ENCODE results near the gene EPN2. TPM values are rescaled to one million over a fixed set of nuclear protein-coding genes. Genes with fewer than 3 reads are reported as not detected.
A peak's percentile ranks its signal among the peaks of the same experiment; 100 is the strongest.

EPN2 gene
- total RNA-seq, 2 donors from 2014 or later: 28.8 to 67.7 TPM

- Histone ChIP-seq H3K9me3 (no peaks in the 10 kb centered on the region), H3K27me3 (replicated peaks; ENCODE audit: insufficient read depth) (no peaks in the 10 kb centered on the region), H3K4me1 (replicated peaks) (no peaks in the 10 kb centered on the region), H3K36me3 (peaks cover 0 to 6% of the 10 kb centered on the region in 2 donors), H3K4me3 (no peak overlapping the region), H3K27ac (no peak overlapping the region)
- TF ChIP-seq POLR2A (IDR thresholded peaks at IDR 0.05) (no peak), POLR2AphosphoS5 (IDR thresholded peaks at IDR 0.05) (no peak), CTCF (IDR thresholded peaks at IDR 0.05) (no peak)
- intact Hi-C loops (cut with DNase I): loop anchor here (5.0 kb wide), 1 partner anchor 132 kb away; no protein-coding TSS in a partner anchor
- DNase-seq (ENCODE audit: low spot score): no peak
- WGBS: 89% methylated on average over 4 of the region's 4 CpGs
These were observed 77.9 kb downstream of the EPN2 start for GRCh38 chr17:19315104-19315503.

GRCh38 chr17:19316761-19317358, 79.7 kb downstream of the EPN2 start:
- H3K36me3 ChIP-seq: peaks cover 0 to 5% of the 10 kb centered on the region in 2 donors
- no peak overlapping the region for H3K4me3 ChIP-seq
- peak overlapping the region; percentile 13 to 28 for H3K27ac ChIP-seq
- DNase-seq (ENCODE audit: low spot score): no peak
- H3K27me3 ChIP-seq (replicated peaks; ENCODE audit: insufficient read depth): no peaks in the 10 kb centered on the region
- H3K4me1 ChIP-seq (replicated peaks): no peaks in the 10 kb centered on the region
- TF ChIP-seq CTCF (IDR thresholded peaks at IDR 0.05): no peak
- TF ChIP-seq POLR2AphosphoS5 (IDR thresholded peaks at IDR 0.05): no peak
- TF ChIP-seq POLR2A (IDR thresholded peaks at IDR 0.05): no peak
- intact Hi-C loops (cut with DNase I): loop anchor here (5.0 kb wide), 1 partner anchor 130 kb away; no protein-coding TSS in a partner anchor
- WGBS: 70% methylated on average over 3 of the region's 3 CpGs
- no peaks in the 10 kb centered on the region for H3K9me3 ChIP-seq

- 50% methylated on average over 19 of the region's 19 CpGs for WGBS
- Histone ChIP-seq H3K4me1 (replicated peaks) (no peaks in the 10 kb centered on the region), H3K4me3 (no peak overlapping the region)
These were observed 80.4 kb downstream of the EPN2 start for GRCh38 chr17:19317359-19318095.

GRCh38 chr17:19318611-19319010, 81.4 kb downstream of the EPN2 start:
- TF ChIP-seq POLR2AphosphoS5 (IDR thresholded peaks at IDR 0.05): no peak
- TF ChIP-seq POLR2A (IDR thresholded peaks at IDR 0.05): no peak
- TF ChIP-seq CTCF (IDR thresholded peaks at IDR 0.05): no peak
- WGBS: 84% methylated on average over 6 of the region's 6 CpGs
- H3K4me1 ChIP-seq (replicated peaks): no peaks in the 10 kb centered on the region
- intact Hi-C loops (cut with DNase I): loop anchor here (5.0 kb wide), 1 partner anchor 129 kb away; no protein-coding TSS in a partner anchor
- no peak overlapping the region for H3K4me3 ChIP-seq
- no peak for DNase-seq (ENCODE audit: low spot score)
- H3K27me3 ChIP-seq (replicated peaks; ENCODE audit: insufficient read depth): no peaks in the 10 kb centered on the region
- no peak overlapping the region for H3K27ac ChIP-seq
- H3K36me3 ChIP-seq: no peaks in the 10 kb centered on the region
- H3K9me3 ChIP-seq: no peaks in the 10 kb centered on the region

More at GRCh38 chr17:19317359-19318095, 80.4 kb downstream of the EPN2 start:
- Histone ChIP-seq H3K36me3 (no peaks in the 10 kb centered on the region), H3K27ac (peak overlapping the region; percentile 13 to 28), H3K9me3 (no peaks in the 10 kb centered on the region), H3K27me3 (replicated peaks; ENCODE audit: insufficient read depth) (no peaks in the 10 kb centered on the region)
- intact Hi-C loops (cut with DNase I): loop anchor here (5.0 kb wide), 1 partner anchor 130 kb away; no protein-coding TSS in a partner anchor
- TF ChIP-seq CTCF (IDR thresholded peaks at IDR 0.05) (peak in 2 of 4 experiments; percentile 16 to 30), POLR2A (IDR thresholded peaks at IDR 0.05) (no peak), POLR2AphosphoS5 (IDR thresholded peaks at IDR 0.05) (peak; percentile 46)
- no peak for DNase-seq (ENCODE audit: low spot score)
